ENCODE data around the gene STATH. TPM values are rescaled to one million over a fixed set of nuclear protein-coding genes. Genes with fewer than 3 reads are reported as not detected.

STATH gene
- total and polyA plus RNA-seq, 2 of the 8 experiments (the other 6 are each of a cell fraction or from before 2014, with no cell fraction given): not detected

DNA sequence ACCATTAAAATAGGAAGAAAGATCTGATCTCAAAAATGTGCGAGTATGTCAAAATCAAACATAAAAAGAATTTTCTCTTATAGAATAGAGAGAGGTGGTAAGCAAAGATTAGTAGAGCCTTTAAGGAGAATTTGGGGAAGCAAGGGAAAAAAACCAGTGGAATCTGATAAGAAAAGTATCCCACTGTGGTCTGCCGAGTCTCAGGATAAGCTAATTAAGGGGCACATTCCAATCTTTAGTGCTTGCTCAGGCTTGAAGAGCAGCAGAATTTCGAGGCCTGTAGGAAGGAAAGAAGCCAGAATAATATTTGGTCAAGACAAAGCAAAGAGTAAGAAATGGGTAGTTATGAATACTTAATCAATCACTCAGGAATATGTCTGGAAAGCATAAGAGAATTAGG lies 13.0 kb downstream of the STATH start:
- FAIRE-seq: no peak
- Histone ChIP-seq H2BK120ac (replicated peaks; ENCODE audit: low read depth, low read length) (no peak overlapping the region), H3K36me3 (ENCODE audit: control insufficient read depth in 2 of 4, insufficient read depth in 4 of 4, low read length in 3 of 4) (no peaks in the 10 kb centered on the region), H4K20me1 (replicated peaks in 1 of 2; ENCODE audit: control insufficient read depth in 1 of 2, insufficient read depth in 2 of 2, low read length in 2 of 2) (no peaks in the 10 kb centered on the region), H3K9me3 (ENCODE audit: insufficient read depth in 2 of 2, low read depth in 1 of 2, low read length in 1 of 2) (no peaks in the 10 kb centered on the region; a peak in 1 of 4 replicates), H3K4me3 (ENCODE audit: extremely low read depth in 1 of 4, insufficient read depth in 2 of 4, low read depth in 3 of 4, low read length in 4 of 4) (no peak overlapping the region), H3K27ac (ENCODE audit: low read depth, low read length) (no peak overlapping the region), H2AK5ac (ENCODE audit: low read depth, low read length) (no peak overlapping the region), H3K56ac (replicated peaks; ENCODE audit: insufficient read length, low read depth, low read length) (no peak overlapping the region), H3K4me1 (replicated peaks in 1 of 4; ENCODE audit: control insufficient read depth in 3 of 4, insufficient read depth in 4 of 4, low read length in 3 of 4) (no peaks in the 10 kb centered on the region), H2BK15ac (ENCODE audit: low read length) (no peak overlapping the region), H3K4ac (replicated peaks; ENCODE audit: insufficient read length, low read depth, low read length) (no peak overlapping the region), H4K5ac (ENCODE audit: insufficient read length, low read depth, low read length) (no peak overlapping the region), H3K4me2 (ENCODE audit: insufficient read depth in 1 of 2, low read depth in 2 of 2, low read length in 2 of 2) (no peak overlapping the region), H3K27me3 (replicated peaks in 1 of 4; ENCODE audit: control insufficient read depth in 3 of 4, extremely low read depth in 1 of 4, insufficient read depth in 3 of 4, low read length in 3 of 4) (no peaks in the 10 kb centered on the region), H3K9ac (replicated peaks in 1 of 4; ENCODE audit: extremely low read depth in 1 of 4, low read depth in 3 of 4, low read length in 3 of 4) (no peak overlapping the region), H3K79me1 (ENCODE audit: low read depth, low read length) (no peaks in the 10 kb centered on the region), H2BK20ac (ENCODE audit: low read length) (no peak overlapping the region), H3K23ac (ENCODE audit: insufficient read length) (no peak overlapping the region), H2AFZ (ENCODE audit: low read length) (no peak overlapping the region), H4K91ac (replicated peaks; ENCODE audit: insufficient read length, low read length) (no peak overlapping the region), H3K79me2 (ENCODE audit: control insufficient read depth in 1 of 2, insufficient read depth in 2 of 2, low read length in 2 of 2) (no peaks in the 10 kb centered on the region), H2BK12ac (ENCODE audit: low read depth, low read length) (no peak overlapping the region), H3K14ac (ENCODE audit: insufficient read length) (no peak overlapping the region), H2BK5ac (ENCODE audit: low read depth, low read length) (no peak overlapping the region), H3K23me2 (ENCODE audit: low read depth, low read length) (no peaks in the 10 kb centered on the region), H4K8ac (ENCODE audit: extremely low read depth, insufficient read depth, low read length) (no peak overlapping the region), H3K18ac (ENCODE audit: extremely low read depth, low read length) (no peak overlapping the region)
- POLR2A ChIA-PET (ENCODE audit: partially characterized antibody): no interaction called here
- CTCF ChIA-PET (ENCODE audit: partially characterized antibody): no interaction called here
- 81% methylated on average over 3 of the region's 3 CpGs; no CpG with 5 or more reads in 1 of the 2 experiments for WGBS, 2 experiments (ENCODE audit: extremely low coverage in 1 of 2, insufficient coverage in 1 of 2, insufficient read length in 1 of 2, insufficient replicate concordance in 2 of 2, low coverage in 1 of 2, low lambda C conversion rate in 2 of 2, missing lambda C conversion rate in 1 of 2)
- no peak for DNase-seq (ENCODE audit: low read depth in 1 of 2, low spot score in 2 of 2)
- TF ChIP-seq POU5F1 (IDR thresholded peaks at IDR 0.05; ENCODE audit: low read depth, low read length): no peak
- TF ChIP-seq HDAC6 (IDR thresholded peaks at IDR 0.05; ENCODE audit: low read depth, low read length): no peak
- no peak for TF ChIP-seq POLR2A (IDR thresholded peaks at IDR 0.05; ENCODE audit: control extremely low read depth in 1 of 2, low read depth in 2 of 2, low read length in 2 of 2)
- TF ChIP-seq SP4 (IDR thresholded peaks at IDR 0.05; ENCODE audit: low read length): no peak
- TF ChIP-seq HDAC2 (IDR thresholded peaks at IDR 0.05; ENCODE audit: borderline replicate concordance in 1 of 2, low read depth in 2 of 2, low read length in 2 of 2): no peak
- TF ChIP-seq, protein P1, sequence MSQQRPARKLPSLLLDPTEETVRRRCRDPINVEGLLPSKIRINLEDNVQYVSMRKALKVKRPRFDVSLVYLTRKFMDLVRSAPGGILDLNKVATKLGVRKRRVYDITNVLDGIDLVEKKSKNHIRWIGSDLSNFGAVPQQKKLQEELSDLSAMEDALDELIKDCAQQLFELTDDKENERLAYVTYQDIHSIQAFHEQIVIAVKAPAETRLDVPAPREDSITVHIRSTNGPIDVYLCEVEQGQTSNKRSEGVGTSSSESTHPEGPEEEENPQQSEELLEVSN (IDR thresholded peaks at IDR 0.05): no peak
- no peak for TF ChIP-seq SP2 (IDR thresholded peaks at IDR 0.05; ENCODE audit: low read length)
- no peak for TF ChIP-seq SIX5 (IDR thresholded peaks at IDR 0.05; ENCODE audit: low read depth, low read length)
- no peak for TF ChIP-seq SIN3A (conservative IDR thresholded peaks at IDR 0.05 in 1 of 2, IDR thresholded peaks at IDR 0.05 in 1 of 2; ENCODE audit: low read depth in 1 of 2, low read length in 2 of 2)
- no peak for TF ChIP-seq RBBP5 (IDR thresholded peaks at IDR 0.05; ENCODE audit: borderline replicate concordance, low read depth, low read length)
- TF ChIP-seq RXRA (IDR thresholded peaks at IDR 0.05; ENCODE audit: insufficient read depth, low read depth, low read length): no peak
- TF ChIP-seq ZNF274 (IDR thresholded peaks at IDR 0.05; ENCODE audit: borderline replicate concordance, extremely low read depth, low read length): no peak
- no peak for TF ChIP-seq POLR2AphosphoS5 (IDR thresholded peaks at IDR 0.05; ENCODE audit: low read depth, low read length)
- TF ChIP-seq FOSL1 (IDR thresholded peaks at IDR 0.05; ENCODE audit: insufficient read depth, low read depth, low read length): no peak
- TF ChIP-seq PHF8 (conservative IDR thresholded peaks at IDR 0.05; ENCODE audit: low read depth, low read length): no peak
